Smooth muscle cell of the brain vasculature (primary cell): ENCODE data around the gene NACC1.
A peak's percentile ranks its signal among the peaks of the same experiment; 100 is the strongest.

Experiments
- DNase-seq: peaks from one replicate; pipeline ENCODE4 v3.0.0-alpha.2; 2012; ENCODE audit warnings: low read depth, low spot score

Gene NACC1

GRCh38 chr19:13087795-13088537 lies 30.1 kb upstream of the NACC1 start:
- DNase-seq: no peak

GRCh38 chr19:13089139-13089856 lies 28.8 kb upstream of the NACC1 start:
- DNase-seq: no peak

GRCh38 chr19:13089857-13090507 lies 28.1 kb upstream of the NACC1 start:
- DNase-seq: no peak

- no peak for DNase-seq
Measured at GRCh38 chr19:13090511-13091231, 27.4 kb upstream of the NACC1 start.

GRCh38 chr19:13091400-13092157 lies 26.5 kb upstream of the NACC1 start:
- peak; percentile 53 for DNase-seq

- no peak for DNase-seq
Measured at GRCh38 chr19:13092158-13092543, 25.9 kb upstream of the NACC1 start.

- no peak for DNase-seq
Measured at GRCh38 chr19:13092606-13093235, 25.3 kb upstream of the NACC1 start.

GRCh38 chr19:13093407-13094105 lies 24.5 kb upstream of the NACC1 start:
- DNase-seq: peak; percentile 73

- no peak for DNase-seq
Measured at GRCh38 chr19:13094106-13094504, 24.0 kb upstream of the NACC1 start.

GRCh38 chr19:13094771-13095392 lies 23.2 kb upstream of the NACC1 start:
- DNase-seq: no peak

GRCh38 chr19:13095393-13095784 lies 22.7 kb upstream of the NACC1 start:
- DNase-seq: no peak

GRCh38 chr19:13095934-13096927 lies 21.8 kb upstream of the NACC1 start:
- DNase-seq: no peak

GRCh38 chr19:13097033-13097462 lies 21.0 kb upstream of the NACC1 start:
- no peak for DNase-seq

- no peak for DNase-seq
Measured at GRCh38 chr19:13097463-13098258, 20.4 kb upstream of the NACC1 start.

GRCh38 chr19:13098277-13099072 lies 19.6 kb upstream of the NACC1 start:
- DNase-seq: no peak

- no peak for DNase-seq
Measured at GRCh38 chr19:13099073-13099999, 18.7 kb upstream of the NACC1 start.
